ENCODE results near the gene TTC13. TPM values are rescaled to one million over a fixed set of nuclear protein-coding genes. Genes with fewer than 3 reads are reported as not detected.

Gene TTC13
- total and polyA plus RNA-seq, 2 of the 13 experiments (the other 11 are each of a cell fraction or from before 2014, with no cell fraction given): 5.8 to 15.9 TPM

DNA sequence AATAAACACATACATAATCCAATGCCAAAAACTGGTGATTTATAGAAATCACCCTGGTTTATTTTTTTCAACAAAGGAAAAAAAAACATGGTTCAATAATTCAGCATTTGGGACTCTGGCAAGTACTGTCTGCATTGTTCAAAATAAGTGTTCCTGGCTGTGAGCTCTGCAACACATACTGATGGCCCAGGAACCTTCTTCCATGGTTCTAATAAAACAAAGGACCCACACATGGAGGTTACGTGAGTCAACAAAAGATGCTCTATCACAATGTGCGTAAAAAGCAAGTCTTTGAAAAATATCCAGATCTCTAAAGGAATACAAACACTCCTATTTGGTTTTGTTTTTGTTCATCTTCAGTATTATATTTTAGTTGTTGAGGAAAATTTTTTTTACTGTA lies 72.4 kb downstream of the TTC13 start:
- Histone ChIP-seq H4K20me1 (ENCODE audit: insufficient read depth, low read length) (no peaks in the 10 kb centered on the region), H3K79me2 (ENCODE audit: insufficient read depth, low read length) (no peaks in the 10 kb centered on the region), H3K4me3 (replicated peaks in 1 of 3; ENCODE audit: insufficient read depth in 1 of 3, low read depth in 2 of 3, low read length in 3 of 3) (no peak overlapping the region), H3K36me3 (replicated peaks in 1 of 2; ENCODE audit: control insufficient read depth in 1 of 2, insufficient read depth in 2 of 2, low read length in 2 of 2) (peaks cover 2 to 10% of the 10 kb centered on the region in 2 experiments; a peak in 2 of 5 replicates), H3K9me3 (ENCODE audit: low read length) (no peaks in the 10 kb centered on the region), H3K9ac (ENCODE audit: insufficient read depth, low read depth, low read length) (no peak overlapping the region), H3K4me2 (ENCODE audit: low read depth, low read length) (no peak overlapping the region), H2AFZ (ENCODE audit: low read length) (no peak overlapping the region), H3K27me3 (ENCODE audit: control insufficient read depth in 1 of 2, insufficient read depth in 2 of 2, low read length in 2 of 2) (no peaks in the 10 kb centered on the region; a peak in 1 of 5 replicates), H3K27ac (ENCODE audit: extremely low read length, insufficient read depth, low read length) (no peak overlapping the region), H3K4me1 (ENCODE audit: insufficient read depth, low read length) (peaks cover 2% of the 10 kb centered on the region; the same call in 1 of the 2 replicates)
- in situ Hi-C loops (cut with HindIII; ENCODE audit: extremely low pct_ligation_motif_present, low pct_unique_long_range_greater_than_20kb): no loop called here
- DNase-seq (ENCODE audit: low spot score): no peak
- intact Hi-C loops (cut with micrococcal nuclease; ENCODE audit: unreplicated experiment): no loop called here
- no peak for FAIRE-seq
- POLR2A ChIA-PET: no interaction called here
- TF ChIP-seq, protein P1, sequence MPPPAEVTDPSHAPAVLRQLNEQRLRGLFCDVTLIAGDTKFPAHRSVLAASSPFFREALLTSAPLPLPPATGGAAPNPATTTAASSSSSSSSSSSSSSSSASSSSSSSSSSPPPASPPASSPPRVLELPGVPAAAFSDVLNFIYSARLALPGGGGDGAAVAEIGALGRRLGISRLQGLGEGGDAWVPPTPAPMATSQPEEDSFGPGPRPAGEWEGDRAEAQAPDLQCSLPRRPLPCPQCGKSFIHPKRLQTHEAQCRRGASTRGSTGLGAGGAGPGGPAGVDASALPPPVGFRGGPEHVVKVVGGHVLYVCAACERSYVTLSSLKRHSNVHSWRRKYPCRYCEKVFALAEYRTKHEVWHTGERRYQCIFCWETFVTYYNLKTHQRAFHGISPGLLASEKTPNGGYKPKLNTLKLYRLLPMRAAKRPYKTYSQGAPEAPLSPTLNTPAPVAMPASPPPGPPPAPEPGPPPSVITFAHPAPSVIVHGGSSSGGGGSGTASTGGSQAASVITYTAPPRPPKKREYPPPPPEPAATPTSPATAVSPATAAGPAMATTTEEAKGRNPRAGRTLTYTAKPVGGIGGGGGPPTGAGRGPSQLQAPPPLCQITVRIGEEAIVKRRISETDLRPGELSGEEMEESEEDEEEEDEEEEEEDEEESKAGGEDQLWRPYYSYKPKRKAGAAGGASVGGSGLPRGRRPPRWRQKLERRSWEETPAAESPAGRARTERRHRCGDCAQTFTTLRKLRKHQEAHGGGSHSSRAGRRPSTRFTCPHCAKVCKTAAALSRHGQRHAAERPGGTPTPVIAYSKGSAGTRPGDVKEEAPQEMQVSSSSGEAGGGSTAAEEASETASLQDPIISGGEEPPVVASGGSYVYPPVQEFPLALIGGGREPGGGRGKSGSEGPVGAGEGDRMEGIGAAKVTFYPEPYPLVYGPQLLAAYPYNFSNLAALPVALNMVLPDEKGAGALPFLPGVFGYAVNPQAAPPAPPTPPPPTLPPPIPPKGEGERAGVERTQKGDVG (CRISPR knock-in tag; IDR thresholded peaks at IDR 0.05; ENCODE audit: borderline replicate concordance): no peak
- TF ChIP-seq ZNF883 (CRISPR knock-in tag; IDR thresholded peaks at IDR 0.05; ENCODE audit: not compliant biosample characterization): no peak
- no peak for TF ChIP-seq MED13 (CRISPR knock-in tag; IDR thresholded peaks at IDR 0.05)
- TF ChIP-seq, protein P2, sequence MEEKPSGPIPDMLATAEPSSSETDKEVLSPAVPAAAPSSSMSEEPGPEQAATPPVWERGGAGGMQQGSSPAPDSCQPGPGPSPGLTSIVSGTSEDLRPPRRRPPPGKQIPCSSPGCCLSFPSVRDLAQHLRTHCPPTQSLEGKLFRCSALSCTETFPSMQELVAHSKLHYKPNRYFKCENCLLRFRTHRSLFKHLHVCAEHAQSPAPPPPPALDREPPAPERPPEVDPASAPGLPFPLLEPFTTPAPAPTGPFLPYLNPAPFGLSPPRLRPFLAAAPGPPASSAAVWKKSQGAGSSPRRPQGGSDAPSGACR (CRISPR knock-in tag; IDR thresholded peaks at IDR 0.05): no peak
- BruUV-seq (replicated peaks): no TSS peak
- no peak for ATAC-seq
- 96% methylated on average over 2 of the region's 2 CpGs for WGBS (ENCODE audit: low lambda C conversion rate)
- CTCF ChIA-PET (ENCODE audit: low intra/inter-chr PET ratio, low total read pairs): no interaction called here
